Psoas muscle (tissue), 8 donors: ENCODE measurements around the gene KCNMA1. TPM values are rescaled to one million over a fixed set of nuclear protein-coding genes. Genes with fewer than 3 reads are reported as not detected.

Source experiments
- ATAC-seq, 4 donors: fragments of 200-7000 bp; cut with Tn5 transposase; one replicate each; pipeline ENCODE4 v1.9.1; 2020; ENCODE audit warnings: moderate library complexity in 3 of 4, mild to moderate bottlenecking in 2 of 4
- DNase-seq, 2 donors: peaks; one replicate each; pipeline ENCODE4 v3.0.0-alpha.2; 2020
- H3K27ac ChIP-seq: fragments of 200-600 bp; one replicate; pipeline ENCODE4 v1.8.0; 2022
- H3K27me3 ChIP-seq, 3 donors: fragments of 200-600 bp in 1 of 3; one replicate each; pipeline versions ENCODE4 v1.6.1 to v1.8.0; 2013 to 2022; ENCODE audit warnings: low read length in 2 of 3, mild to moderate bottlenecking in 2 of 3, moderate library complexity in 1 of 3; ENCODE audit not compliant: insufficient read depth in 3 of 3
- H3K36me3 ChIP-seq, 2 donors: fragments of 200-600 bp in 1 of 2; one replicate each; pipeline versions ENCODE4 v1.6.1 to v1.8.0; 2013 to 2022; ENCODE audit warnings: low read depth in 1 of 2, mild to moderate bottlenecking in 1 of 2, moderate library complexity in 1 of 2; ENCODE audit not compliant: insufficient read depth in 1 of 2
- H3K4me1 ChIP-seq: fragments of 200-600 bp; one replicate; pipeline ENCODE4 v1.8.0; 2022
- H3K4me3 ChIP-seq: fragments of 200-600 bp; one replicate; pipeline ENCODE4 v1.8.0; 2022; ENCODE audit warnings: mild to moderate bottlenecking
- H3K9me3 ChIP-seq: fragments of 200-600 bp; one replicate; pipeline ENCODE4 v1.8.0; 2022
- CTCF ChIP-seq: fragments of 200-600 bp; IDR thresholded peaks from one replicate; pipeline ENCODE4 v1.8.0; 2022; ENCODE audit warnings: antibody characterized with exemption
- WGBS, 3 donors: extraction: QIAGEN DNeasy Blood & Tissue Kit; methylation state at CpG; one replicate each; pipeline versions ENCODE4 v1.1.6 to v1.1.7; 2013; 5-methylcytosine and 5-hydroxymethylcytosine counted together
- intact Hi-C, 2 donors: fragments of 100-400 bp; cut with DNase I; formaldehyde crosslinking; loops; one replicate each; pipeline versions ENCODE4 v1.11.0 to v1.14.2; 2022
- polyA plus RNA-seq, 3 donors: library from polyadenylated mRNA; stranded (reverse); fragments of 200-250 nt; gene quantifications; one replicate each; pipeline ENCODE4 v1.2.3, GENCODE V29; 2013
- total RNA-seq, 4 donors: library from RNA; stranded (reverse); fragmentation: NEBNext Ultra II Directional in 2 of 4; extraction: Animal tissue kit (Norgen Biotek cat#: 25700) in 2 of 4; gene quantifications; one replicate each; pipeline versions ENCODE4 v1.2.1 to v1.2.4, GENCODE V29; 2021 to 2023
- donor health status: healthy with polysubstance abuse.
- donor health status: DM: no; HTN: no; CAD: no; lungs with moderate emphysema.
- donor health status: Bipolar disorder and iron deficiency.
- donor health status: healthy.
- donor health status: DM: yes; HTN: yes; CAD: no.
- donor health status: DM: no; HTN: no; CAD: no.
- donor health status: DM: no; HTN: no; CAD: no.
- donor health status: DM: yes; HTN: yes; CAD: no.

Gene KCNMA1
- total and polyA plus RNA-seq, 7 donors, result 7.9 to 53.0 (median 41.9) TPM

GRCh38 chr10:77604063-77604462, 33.5 kb downstream of the KCNMA1 start:
- 34 to 78% (median 40%) methylated on average over 1 of the region's 1 CpG for WGBS, 3 donors
- Histone ChIP-seq H3K27ac (no peak overlapping the region), H3K36me3 (no peaks in the 10 kb centered on the region), H3K4me3 (no peak overlapping the region), H3K4me1 (peaks cover 34% of the 10 kb centered on the region), H3K9me3 (no peaks in the 10 kb centered on the region), H3K27me3 (no peaks in the 10 kb centered on the region)
- ATAC-seq, result no peak
- DNase-seq, result no peak
- intact Hi-C loops, result no loop called here
- TF ChIP-seq CTCF, result no peak

DNA sequence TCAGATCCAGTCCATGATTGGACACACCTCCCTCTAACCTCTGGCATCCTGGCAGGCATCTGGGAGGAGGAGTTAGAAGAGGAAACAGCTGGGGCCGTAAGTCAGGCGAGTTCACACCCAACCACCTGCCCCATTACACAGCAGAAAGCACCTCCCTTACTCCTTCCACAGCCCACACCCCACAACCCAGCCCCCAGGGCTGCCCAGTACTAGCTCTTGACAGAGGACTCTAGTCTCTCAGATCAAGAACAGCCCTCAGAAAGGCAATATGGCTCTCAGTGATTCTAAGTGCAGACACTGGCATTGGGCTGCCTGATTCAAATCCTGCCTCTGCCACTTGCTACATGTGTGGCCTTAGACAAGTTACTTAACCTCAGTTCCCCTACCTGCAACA, 34.1 kb downstream of the KCNMA1 start:
- peaks cover 34% of the 10 kb centered on the region for H3K4me1 ChIP-seq
- DNase-seq (peak in 1 of 2 donors; percentile 66), ATAC-seq (peak; percentile 70 to 83 (median 78))
- 11 to 20% (median 15%) methylated on average over 2 of the region's 2 CpGs for WGBS, 3 donors
- H3K9me3 ChIP-seq, result no peaks in the 10 kb centered on the region
- TF ChIP-seq CTCF, result no peak
- H3K27ac ChIP-seq, result no peak overlapping the region
- H3K36me3 ChIP-seq, result no peaks in the 10 kb centered on the region
- H3K27me3 ChIP-seq, result no peaks in the 10 kb centered on the region
- H3K4me3 ChIP-seq, result no peak overlapping the region
- intact Hi-C loops, result no loop called here

DNA sequence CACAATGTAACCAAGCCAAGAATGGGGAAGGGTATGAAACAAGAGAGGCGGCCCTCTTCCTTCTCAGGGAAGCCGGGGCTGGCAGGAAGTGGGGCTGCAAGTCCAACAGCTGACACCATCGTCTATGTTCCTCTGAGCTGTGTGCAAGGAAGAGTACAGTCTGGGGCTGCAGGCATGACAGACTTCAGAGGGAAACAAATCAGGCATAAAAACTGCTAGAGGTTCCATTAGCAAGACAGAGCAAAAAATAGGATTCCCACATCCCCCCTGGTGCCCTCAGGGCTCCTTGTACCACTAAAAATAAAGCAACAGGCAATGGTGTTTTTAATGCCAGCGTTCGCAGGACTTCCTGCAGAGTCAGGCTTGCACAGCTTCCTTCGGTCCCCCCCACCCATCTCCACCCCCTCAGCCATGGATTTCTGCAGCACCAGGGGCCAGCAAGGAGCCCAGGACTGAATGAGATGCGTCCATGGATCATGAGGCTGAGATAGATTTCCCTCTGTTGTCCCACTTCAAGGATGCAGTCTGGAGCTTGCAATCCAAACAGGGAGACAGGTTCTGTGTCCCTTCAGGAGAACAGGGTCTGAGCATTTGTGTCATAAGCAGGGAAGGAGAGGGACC, 34.6 kb downstream of the KCNMA1 start:
- no peak overlapping the region for H3K27ac ChIP-seq
- ATAC-seq, result peak in 2 of 4 donors; percentile 18 to 35
- WGBS, 3 donors, result 13 to 32% (median 23%) methylated on average over 7 of the region's 7 CpGs

GRCh38 chr10:77602231-77602912, 35.2 kb downstream of the KCNMA1 start:
- no peaks in the 10 kb centered on the region for H3K27me3 ChIP-seq
- ATAC-seq (peak in 1 of 4 donors; percentile 33), DNase-seq (no peak)
- no peaks in the 10 kb centered on the region for H3K9me3 ChIP-seq
- H3K36me3 ChIP-seq, result no peaks in the 10 kb centered on the region
- TF ChIP-seq CTCF, result no peak
- H3K4me1 ChIP-seq, result peaks cover 34% of the 10 kb centered on the region
- H3K4me3 ChIP-seq, result no peak overlapping the region
- no peak overlapping the region for H3K27ac ChIP-seq
- intact Hi-C loops, result no loop called here
- 59 to 69% (median 64%) methylated on average over 8 of the region's 8 CpGs for WGBS, 3 donors

More for the DNA sequence above, 34.6 kb downstream of the KCNMA1 start:
- Histone ChIP-seq H3K9me3 (no peaks in the 10 kb centered on the region), H3K4me1 (peaks cover 34% of the 10 kb centered on the region), H3K27me3 (no peaks in the 10 kb centered on the region), H3K36me3 (no peaks in the 10 kb centered on the region), H3K4me3 (no peak overlapping the region)
- TF ChIP-seq CTCF, result no peak
- no peak for DNase-seq
- intact Hi-C loops, result no loop called here
